HG03575 (cell line): ENCODE results near the gene SLC39A11.
"Not testable (repeated sequence)": the region's sequence is repeated elsewhere in the genome, so short reads cannot be mapped to it uniquely, and the experiment has no call there.

ENCODE experiments used
- ATAC-seq: cut with Tn5 transposase; IDR thresholded peaks from one replicate; pipeline ENCODE4 v1.9.1; 2021; ENCODE audit not compliant: unreplicated experiment, insufficient number of reproducible peaks, low FRiP score; ENCODE audit errors: extremely low read depth

The SLC39A11 gene

DNA sequence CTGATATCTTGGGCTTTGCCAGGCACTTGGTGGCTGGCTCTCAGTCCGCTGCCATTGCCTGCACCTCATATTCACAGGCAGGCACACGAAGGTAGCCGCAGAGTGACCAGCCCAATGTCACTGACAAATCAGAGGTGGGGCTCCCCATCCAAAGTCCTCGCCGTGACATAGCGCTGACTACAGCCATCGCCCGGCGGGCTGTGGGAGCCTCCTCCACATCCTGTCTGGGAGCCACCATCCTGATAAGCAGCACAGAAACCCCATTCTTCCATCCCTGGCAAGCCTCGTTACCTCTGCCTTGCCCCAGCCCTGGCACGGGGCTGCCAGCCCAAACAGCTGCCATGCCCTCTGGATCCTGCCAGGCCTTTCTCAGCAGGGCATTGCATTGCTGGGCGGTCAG lies 437.8 kb downstream of the SLC39A11 start:
- no peak for ATAC-seq

GRCh38 chr17:72651988-72652387 lies 440.5 kb downstream of the SLC39A11 start:
- ATAC-seq: no peak

- ATAC-seq: no peak
Observed at GRCh38 chr17:72648702-72649101, 443.8 kb downstream of the SLC39A11 start.

- ATAC-seq: no peak
Observed at GRCh38 chr17:72646176-72646575, 446.3 kb downstream of the SLC39A11 start.

GRCh38 chr17:72644492-72644891 lies 448.0 kb downstream of the SLC39A11 start:
- ATAC-seq: no peak

GRCh38 chr17:72643575-72644216 lies 448.8 kb downstream of the SLC39A11 start:
- no peak for ATAC-seq

DNA sequence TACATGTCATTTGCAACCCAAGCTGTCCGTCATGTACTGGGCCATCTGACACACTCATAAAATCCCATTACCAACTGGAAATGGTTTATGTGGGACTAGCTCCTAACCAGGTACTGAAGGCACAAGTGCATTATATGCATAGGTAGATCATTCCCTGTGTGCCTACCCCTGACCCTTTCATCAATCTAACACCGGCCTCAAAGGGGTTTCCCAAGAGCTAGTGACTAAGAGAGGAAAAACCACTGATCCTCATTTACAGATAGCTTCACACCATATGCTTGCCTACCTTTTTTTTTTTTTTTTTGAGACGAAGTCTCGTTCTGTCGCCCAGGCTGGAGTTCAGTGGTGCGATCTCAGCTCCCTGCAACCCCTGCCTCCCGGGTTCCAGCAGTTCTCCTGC lies 449.8 kb downstream of the SLC39A11 start:
- no peak for ATAC-seq

GRCh38 chr17:72640415-72641165 lies 451.9 kb downstream of the SLC39A11 start:
- no peak for ATAC-seq

DNA sequence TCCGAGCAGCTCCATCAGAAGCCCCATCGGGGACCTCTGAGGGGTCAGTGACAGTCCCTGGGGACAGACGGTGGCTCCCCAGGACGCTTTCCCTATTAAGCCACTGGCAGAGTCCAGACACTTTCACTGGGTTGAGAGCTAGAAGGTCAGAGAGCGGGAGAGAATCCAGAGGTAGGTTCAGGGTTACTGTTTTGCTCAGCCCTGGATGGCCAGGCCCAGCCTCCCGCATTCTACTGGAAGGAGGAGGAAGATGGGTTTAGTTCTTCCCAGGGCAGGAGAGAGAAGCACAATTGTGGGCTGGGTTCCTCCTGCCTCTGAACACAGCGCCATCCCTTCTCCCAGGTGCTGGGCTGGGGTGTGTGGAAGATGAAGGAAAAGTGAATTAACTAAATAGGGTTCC lies 452.8 kb downstream of the SLC39A11 start:
- no peak for ATAC-seq

DNA sequence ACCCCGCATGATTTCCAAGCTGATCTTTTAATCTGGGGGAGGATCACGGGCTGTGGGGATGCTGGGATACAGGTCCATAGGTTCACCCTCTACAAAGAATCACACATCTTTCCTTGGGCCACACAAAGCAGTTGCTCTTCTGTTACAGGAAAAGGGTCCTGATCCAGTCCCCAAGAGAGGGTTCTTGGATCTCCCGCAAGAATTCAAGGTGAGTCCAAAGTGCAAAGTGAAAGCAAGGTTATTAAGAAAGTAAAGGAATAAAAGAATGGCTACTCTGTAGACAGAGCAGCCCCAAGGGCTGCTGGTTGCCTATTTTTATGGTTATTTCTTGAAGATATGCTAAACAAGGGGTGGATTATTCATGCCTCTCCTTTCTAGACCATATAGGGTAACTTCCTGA lies 453.6 kb downstream of the SLC39A11 start:
- ATAC-seq: not testable (repeated sequence)

DNA sequence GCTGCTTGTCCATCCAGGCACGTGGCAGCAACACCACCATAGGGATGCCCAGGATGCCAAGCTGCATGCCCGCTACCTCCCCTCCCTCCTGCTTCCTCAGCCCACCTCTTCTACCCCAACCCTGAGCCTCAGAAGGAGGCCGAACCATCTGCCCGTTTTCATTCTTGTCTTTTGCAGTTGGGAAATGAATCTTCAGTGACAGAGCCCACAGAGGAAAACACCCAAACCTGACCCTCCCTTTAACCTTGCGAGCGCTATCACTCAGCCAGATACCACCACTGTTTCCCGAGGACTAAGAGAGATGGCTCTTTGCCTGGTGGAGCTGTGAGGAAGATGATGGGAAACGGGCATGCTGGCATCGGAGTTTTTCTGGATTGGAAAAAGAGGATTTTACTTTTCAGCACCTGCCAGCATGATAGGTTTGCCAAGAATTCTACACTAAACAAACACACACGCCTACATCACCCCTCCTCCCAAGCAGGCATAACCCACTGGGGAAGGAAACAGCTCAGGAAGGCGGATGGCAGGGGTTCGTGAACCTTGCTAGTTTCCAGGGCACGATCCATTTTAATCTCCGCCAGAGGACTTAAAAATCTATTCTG lies 457.4 kb downstream of the SLC39A11 start:
- ATAC-seq: no peak

DNA sequence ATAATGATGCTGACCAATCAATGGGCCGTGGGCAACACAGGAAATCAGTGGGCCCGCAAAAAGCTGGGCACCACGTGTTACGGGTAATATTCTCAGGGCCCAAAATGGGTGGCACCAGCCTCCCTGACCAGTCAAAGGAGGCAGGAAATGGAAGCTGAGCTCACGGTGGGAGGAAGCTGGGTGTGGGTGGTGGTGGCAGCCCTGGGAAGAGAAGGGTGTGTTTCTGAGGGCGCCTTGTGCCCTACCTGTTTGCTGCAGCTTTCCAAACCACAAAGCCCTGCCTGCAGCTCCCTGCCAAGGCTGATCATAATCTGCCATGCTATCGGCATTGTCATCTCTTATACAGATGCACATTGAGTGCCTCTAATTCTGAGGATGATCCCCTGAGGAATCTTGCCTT lies 457.9 kb downstream of the SLC39A11 start:
- no peak for ATAC-seq

DNA sequence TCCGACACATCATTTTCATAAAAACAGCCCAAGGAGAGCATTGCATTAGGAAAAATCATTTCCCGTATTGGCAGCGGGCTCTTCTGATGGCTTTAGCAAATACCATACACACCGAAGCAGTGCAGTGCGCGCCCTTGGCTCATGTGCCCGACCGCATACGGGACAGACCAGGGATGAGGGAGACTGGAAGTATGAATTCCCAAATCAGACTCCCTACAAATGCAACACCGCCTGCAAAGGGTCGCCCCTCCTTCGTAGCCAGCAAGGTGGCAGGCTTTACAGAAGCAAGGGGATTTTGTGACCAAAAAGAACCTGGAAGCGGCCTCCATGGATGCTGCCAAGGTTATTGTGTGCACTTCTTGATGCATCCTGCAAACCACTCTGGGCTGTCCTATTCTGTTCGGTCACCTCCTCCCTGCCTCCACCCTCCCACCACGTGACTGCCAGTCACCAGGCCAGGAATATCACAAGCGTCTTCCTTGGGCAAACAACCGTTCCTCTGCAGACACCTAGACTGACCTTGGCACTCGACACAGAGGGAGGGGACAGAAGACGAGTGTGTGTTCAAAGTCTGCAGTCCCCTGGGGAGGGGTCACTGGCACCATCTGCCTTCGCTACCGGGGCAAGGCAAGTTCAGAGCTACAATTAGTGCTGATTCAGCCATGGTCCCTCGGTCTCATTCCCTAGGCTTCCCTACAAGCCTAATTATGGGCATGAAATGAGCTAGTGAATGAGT lies 460.4 kb downstream of the SLC39A11 start:
- no peak for ATAC-seq

- no peak for ATAC-seq
Observed at GRCh38 chr17:72631568-72631948, 460.9 kb downstream of the SLC39A11 start.

DNA sequence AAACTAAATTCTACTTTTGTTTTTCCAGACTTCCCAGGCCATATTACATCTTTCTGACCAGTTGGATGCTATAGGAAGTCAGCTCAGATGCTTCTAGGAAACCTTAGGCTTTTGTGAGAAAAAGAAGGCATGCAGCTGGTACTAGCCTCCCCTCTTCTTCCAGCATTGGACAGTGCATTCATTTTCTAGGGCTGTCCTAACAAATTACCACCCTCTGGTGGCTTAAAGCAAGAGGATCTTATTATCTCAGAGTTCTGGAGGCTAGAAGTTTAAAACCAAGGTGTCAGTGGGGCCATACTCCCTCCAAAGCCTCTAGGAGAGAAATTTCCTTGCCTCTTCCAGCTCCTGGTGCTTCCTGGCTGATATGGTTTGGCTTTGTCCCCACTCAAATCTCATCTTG lies 467.8 kb downstream of the SLC39A11 start:
- no peak for ATAC-seq

GRCh38 chr17:72624226-72624625 lies 468.3 kb downstream of the SLC39A11 start:
- no peak for ATAC-seq

GRCh38 chr17:72622661-72623433 lies 469.6 kb downstream of the SLC39A11 start:
- ATAC-seq: no peak

GRCh38 chr17:72619976-72620650 lies 472.4 kb downstream of the SLC39A11 start:
- no peak for ATAC-seq
